ENCODE data around the gene REST.

GRCh38 chr4:56959100-56959499 lies 51.4 kb downstream of the REST start:
- no peak for TF ChIP-seq EP300 (IDR thresholded peaks at IDR 0.05)
- TF ChIP-seq CTCF (IDR thresholded peaks at IDR 0.05), result no peak
- no peak for TF ChIP-seq POLR2A (IDR thresholded peaks at IDR 0.05)

All from upper lobe of left lung (tissue), 4 donors.